SH-SY5Y (cell line): ENCODE data around the gene LENG1.

Experiments used
- GATA2 ChIP-seq: IDR thresholded peaks from 2 replicates; pipeline ENCODE4 v1.6.1; 2011; ENCODE audit warnings: mild to moderate bottlenecking, low read depth, low read length
- GATA3 ChIP-seq: IDR thresholded peaks from 2 replicates; pipeline ENCODE4 v1.6.1; 2011; ENCODE audit warnings: low read depth, mild to moderate bottlenecking, low read length, moderate library complexity

LENG1 gene

DNA sequence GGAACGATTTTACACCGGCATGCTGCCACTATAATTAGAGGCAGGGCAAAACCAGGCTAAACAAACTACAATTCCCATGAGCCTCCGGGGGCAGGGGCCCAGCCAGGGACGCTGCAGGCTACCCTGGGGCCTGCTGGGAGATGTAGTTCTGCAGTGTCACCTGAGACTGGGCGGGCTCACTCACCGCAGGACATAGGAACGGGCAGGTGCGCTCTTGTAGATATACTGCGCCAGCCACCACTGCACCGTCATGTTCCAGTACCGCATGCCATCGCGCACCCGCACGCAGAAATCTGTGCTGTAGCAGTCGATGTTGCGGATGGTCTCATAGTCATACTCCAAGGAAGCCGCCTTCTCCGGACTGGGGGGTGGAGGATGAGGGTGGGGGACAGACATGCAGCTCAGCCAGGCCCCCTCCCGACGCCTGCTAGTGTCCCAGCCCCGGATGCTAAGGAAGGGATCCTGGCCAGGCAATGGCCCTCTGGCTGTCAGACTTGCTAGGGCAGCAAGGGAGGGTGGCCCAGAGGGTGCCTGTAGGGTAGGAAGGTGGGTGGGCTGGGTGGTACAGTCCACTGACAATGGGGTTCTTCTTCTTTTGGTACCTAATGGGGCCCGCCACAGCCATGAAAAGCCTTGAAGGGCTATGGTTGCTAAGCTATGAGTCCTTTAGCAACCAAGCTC, 19.2 kb upstream of the LENG1 start:
- TF ChIP-seq GATA2 = no peak
- TF ChIP-seq GATA3 = no peak

DNA sequence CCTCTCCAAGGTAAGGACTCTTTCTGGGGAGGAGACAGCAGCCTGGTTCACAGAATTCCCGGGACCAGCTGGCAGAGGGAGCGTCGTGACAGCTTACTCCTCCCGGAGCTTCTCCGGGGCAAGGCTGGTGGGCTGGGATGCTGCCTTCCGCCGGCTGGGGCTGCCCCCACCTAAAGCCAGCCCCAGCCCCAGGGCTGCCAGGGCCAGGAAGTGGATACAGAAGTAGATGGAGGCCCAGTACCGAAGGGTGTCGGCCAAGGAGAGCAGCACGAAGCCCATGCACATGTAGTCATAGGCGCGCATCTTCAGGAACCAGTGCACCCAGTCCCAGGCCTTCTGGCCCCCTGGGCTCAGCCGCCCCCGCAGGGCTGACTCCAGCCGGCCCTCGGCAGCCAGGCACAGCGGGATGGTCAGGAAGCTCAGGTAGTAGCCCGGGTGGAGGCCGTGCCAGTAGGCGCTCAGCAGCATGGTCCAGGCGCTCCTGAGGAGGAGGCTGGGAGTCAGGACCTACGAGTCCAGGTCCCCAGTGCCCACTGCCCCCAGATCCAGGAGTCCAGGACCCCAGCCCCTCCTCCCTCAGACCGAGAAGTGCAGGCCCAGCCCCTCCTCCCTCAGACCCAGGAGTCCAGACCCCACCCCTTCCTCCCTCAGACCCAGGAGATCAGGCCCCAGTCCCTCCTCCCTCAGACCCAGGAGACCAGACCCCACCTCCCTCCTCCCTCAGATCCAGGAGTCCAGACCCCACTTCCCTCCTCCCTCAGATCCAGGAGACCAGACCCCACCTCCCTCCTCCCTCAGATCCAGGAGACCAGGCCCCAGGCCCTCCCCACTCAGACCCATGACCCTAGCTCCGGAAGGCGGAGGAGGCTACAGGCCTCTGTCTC, 14.7 kb upstream of the LENG1 start:
- TF ChIP-seq GATA2 = no peak
- TF ChIP-seq GATA3 = no peak

DNA sequence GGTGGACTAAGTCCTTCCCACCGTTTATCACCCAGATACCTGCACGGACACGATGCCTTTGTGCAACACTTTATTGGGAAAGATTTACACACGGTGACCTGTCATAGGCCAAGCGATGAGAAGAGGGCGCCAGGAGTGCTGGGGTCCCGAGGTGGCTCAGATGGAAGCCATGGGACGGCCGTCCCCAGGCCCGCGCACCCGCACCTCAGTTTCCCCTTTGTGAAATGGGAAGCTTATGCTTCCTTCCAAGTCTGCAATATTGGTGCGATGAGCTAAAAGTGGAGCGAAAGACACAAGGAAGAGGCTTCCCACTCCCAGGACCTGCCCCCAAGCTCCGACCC, 13.8 kb upstream of the LENG1 start:
- TF ChIP-seq GATA3 (no peak), GATA2 (no peak)

DNA sequence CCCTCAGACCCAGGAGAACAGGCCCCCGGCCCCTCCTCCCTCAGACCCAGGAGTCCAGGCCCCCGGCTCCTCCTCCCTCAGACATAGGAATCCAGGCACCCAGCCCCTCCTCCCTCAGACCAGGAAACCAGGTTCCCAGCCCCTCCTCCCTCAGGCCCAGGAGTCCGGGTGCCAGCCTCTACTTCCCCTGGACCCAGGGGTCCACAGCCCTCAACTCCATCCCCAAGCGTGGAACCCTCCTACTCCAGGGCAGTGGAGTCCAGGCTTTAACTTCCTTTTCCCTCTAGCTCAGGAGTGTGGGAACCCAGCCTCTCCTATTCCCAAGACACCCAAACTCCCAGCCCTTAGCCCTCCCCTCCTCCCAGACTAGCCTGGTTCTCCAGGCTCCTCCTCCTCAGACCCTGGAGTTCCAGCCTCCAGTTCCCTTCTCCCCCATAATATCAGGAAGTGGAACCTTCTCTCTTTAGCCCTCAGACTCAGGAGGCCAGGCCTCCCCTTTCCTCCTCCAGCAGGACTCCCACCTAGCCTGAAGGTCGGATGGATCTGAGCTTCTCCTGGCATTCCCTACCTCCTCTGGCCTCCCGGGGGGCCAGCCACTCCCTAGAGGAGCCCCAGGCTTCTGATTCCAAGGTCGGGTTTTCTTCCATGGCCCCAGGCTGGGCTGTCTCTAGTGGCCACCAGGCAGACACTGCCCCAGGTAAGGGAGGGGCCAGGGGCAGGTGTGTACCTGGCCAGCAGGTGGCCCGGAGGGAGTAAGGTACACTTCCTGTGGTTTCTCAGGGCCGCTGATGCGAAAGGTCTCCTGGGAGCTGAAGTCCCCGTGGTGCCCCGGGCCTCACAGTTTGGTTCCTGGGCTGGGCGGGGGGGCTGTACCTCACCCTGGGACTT, 13.2 kb upstream of the LENG1 start, which contains the start of gene TMC4:
Gene TMC4, minus strand, starts transcription at position 690 of the 888 bp plus-strand sequence. Its CDS starts 43 bp downstream, at position 647.
- TF ChIP-seq GATA3 (no peak), GATA2 (no peak)

- TF ChIP-seq GATA2 = no peak
- TF ChIP-seq GATA3 = no peak
Observed at GRCh38 chr19:54169149-54169740, 9.7 kb upstream of the LENG1 start.

- TF ChIP-seq GATA2 (no peak), GATA3 (no peak)
Observed at GRCh38 chr19:54168174-54168917, 8.8 kb upstream of the LENG1 start.

- no peak for TF ChIP-seq GATA3
- TF ChIP-seq GATA2 = no peak
Observed at GRCh38 chr19:54165222-54165621, 5.7 kb upstream of the LENG1 start.

GRCh38 chr19:54164369-54165068, 5.0 kb upstream of the LENG1 start:
- TF ChIP-seq GATA2 = no peak
- no peak for TF ChIP-seq GATA3

DNA sequence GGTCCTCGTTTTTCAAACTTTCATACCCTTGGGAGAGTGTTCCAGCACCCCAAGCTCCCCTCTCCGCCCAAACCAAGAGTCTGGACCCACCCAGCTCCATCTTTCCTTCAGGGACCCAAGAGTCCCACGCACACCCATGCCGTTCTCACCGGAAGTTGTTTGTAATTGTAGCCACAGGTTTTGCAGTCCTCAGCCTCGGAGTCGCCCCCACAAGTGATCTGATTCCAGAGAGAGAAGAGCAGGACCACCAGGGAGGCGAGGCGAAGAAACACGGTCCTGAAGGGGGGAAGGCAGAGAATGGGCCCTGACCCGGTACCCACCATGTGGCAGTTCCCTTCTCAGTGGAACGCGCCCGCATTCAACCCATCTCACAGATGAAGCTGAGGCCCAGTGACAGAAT, 3.4 kb upstream of the LENG1 start:
- no peak for TF ChIP-seq GATA2
- TF ChIP-seq GATA3 = no peak

GRCh38 chr19:54162241-54162805, 2.8 kb upstream of the LENG1 start:
- TF ChIP-seq GATA2 = no peak
- TF ChIP-seq GATA3 = no peak

GRCh38 chr19:54160854-54161253, 1.3 kb upstream of the LENG1 start:
- TF ChIP-seq GATA3 (no peak), GATA2 (no peak)

- TF ChIP-seq GATA2 = no peak
- no peak for TF ChIP-seq GATA3
Observed at GRCh38 chr19:54160182-54160811, 776 bp upstream of the LENG1 start.
